GM04504 (cell line): ENCODE data around the gene HES4.
A peak's percentile ranks its signal among the peaks of the same experiment; 100 is the strongest.
"Not testable (repeated sequence)": the region's sequence is repeated elsewhere in the genome, so short reads cannot be mapped to it uniquely, and the experiment has no call there.

Source experiments
- DNase-seq: peaks from one replicate; pipeline ENCODE4 v3.0.0-alpha.2; 2012; ENCODE audit warnings: low read depth

Gene HES4

DNA sequence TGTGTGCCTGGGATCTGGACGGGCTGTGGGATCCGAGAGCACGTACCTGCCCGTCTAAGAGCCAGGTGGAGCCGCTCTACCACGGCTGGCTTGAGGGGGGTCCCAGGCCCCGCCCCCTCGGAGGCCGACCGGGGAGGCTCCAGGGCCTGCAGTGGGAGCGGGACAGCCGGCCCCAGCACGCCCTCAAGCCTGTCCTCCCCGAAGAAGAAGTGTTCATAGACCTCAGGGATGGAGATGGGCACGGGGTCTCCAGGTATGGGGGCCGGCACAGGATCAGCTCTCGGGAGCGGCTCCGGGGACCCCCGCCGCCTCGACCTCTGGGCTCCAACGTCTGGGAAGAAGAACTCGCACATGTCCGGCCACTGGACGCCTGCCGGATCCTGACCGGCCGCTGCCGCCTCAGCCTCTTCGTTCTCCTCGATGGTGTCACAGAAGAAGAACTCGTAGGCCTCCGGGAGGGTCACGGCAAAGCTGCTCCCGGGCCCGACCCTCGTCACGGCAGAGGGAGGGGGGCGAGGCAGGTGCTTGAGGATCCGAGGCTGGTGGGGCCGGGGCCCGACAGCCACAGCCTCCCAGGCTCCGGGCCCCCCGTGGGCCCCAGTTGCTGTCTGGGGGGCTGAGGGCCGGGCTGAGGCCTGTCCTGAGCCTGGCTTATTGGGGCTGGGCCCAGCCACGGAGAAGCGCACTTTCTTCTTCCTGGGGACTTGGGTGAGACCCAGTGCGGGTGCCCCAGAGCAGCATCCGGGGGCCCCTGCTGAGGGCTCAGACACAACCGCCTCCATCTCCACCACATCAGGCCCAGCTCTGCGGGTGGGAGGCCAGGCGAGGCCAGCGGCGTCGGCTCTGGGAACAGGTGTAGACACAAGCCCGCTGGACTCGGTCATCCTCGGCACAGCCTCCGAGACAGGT lies 20.8 kb downstream of the HES4 start:
- DNase-seq: no peak

DNA sequence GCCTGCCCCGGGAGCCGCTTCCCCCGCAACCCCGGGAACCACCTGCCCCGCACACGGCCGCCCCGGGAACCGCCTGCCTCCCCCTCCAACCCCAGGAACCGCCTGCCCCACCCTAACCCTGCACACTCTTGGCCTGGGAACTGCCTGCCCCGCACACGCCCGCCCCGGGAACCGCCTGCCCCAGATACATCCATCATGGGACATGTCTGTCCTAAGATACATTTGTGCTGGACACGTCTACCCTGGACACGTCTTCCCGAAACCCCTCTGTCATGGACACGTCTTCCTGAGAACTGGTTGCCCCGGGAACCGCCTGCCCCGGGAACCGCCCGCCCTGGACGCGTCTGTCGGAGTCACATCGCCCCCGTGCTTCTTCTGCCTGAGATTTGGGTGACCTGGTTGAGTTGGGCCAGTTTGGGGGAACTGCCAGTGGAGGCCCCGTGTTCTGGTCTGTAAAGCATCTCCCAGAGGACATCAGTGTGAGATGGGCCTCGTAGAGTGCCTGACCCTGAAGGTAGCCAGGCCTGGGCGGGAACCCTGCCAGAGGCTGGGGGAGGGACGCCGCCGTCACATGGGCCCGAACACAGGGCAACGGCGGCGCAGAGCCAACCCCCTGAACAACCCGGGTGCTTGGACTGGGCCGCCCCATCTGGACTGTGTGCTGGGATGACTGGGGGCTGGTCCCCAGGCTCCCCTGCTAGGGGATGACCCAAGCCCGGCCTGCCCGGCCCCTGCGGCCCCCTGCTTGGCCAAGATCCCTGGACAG lies 21.6 kb downstream of the HES4 start:
- no peak for DNase-seq

DNA sequence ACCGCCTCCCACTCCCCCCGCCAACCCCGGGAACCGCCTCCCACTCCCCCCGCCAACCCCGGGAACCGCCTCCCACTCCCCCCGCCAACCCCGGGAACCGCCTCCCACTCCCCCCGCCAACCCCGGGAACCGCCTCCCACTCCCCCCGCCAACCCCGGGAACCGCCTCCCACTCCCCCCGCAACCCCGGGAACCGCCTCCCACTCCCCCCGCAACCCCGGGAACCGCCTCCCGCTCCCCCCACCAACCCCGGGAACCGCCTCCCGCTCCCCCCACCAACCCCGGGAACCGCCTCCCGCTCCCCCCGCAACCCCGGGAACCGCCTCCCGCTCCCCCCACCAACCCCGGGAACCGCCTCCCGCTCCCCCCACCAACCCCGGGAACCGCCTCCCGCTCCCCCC lies 23.1 kb downstream of the HES4 start:
- not testable (repeated sequence) for DNase-seq

DNA sequence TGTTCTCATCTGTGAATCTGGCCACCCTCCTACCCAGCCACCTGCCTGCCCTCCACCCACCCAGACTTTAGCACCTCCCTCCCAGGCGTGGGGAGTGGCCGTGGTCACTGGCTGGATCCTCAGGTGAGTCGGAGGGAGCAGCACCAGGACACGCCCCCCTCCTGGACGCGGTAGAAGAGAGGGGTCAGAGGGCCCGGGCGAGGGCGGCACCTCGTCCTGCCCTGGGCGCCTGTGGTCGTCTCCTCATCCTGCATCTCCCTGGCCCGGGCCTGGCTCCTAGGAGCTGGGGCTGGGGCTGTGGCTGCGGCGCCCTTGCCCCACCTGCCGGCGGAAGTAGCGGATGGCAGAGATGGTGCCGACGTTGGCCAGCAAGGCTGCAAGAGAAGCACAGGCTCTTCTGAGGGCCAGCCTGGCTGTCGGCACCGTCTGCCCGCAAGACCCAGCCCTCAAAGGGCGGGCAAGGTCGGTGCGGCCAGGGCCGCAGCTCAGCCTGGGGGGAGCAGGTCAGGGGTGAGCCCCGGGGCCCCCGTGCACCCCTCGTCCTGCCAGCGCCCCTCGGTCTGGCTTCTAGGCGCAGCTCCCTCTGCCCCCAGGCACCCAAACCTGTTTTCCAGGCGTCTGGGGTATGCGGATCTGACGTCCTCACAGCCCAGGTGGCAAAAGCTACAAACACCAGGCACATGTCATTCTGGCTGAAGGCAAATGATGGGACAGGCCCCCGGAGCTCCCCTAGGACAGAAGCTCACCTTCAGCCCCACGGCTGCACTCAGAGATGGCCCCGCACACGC lies 23.8 kb downstream of the HES4 start:
- DNase-seq: no peak

DNA sequence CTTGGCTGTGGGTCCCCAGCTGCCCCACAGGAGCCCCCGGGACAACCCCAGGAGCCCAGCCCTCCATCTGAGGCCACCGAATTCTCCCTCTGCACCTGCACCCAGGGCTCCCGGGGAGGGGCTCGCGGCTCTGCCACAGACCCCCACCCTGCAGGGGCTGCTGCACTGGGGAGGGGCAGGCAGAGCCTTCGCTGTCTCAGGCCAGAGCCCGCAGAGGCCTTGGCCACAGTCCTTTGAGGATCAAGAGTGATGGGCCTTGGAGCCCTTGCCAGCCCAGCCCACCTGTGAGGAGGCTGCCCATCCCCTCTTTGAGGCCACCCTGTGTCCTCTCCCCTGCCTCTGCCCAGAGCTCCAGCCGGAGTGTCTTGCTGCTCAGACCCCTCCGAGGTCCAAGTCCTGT lies 24.5 kb downstream of the HES4 start:
- no peak for DNase-seq

DNA sequence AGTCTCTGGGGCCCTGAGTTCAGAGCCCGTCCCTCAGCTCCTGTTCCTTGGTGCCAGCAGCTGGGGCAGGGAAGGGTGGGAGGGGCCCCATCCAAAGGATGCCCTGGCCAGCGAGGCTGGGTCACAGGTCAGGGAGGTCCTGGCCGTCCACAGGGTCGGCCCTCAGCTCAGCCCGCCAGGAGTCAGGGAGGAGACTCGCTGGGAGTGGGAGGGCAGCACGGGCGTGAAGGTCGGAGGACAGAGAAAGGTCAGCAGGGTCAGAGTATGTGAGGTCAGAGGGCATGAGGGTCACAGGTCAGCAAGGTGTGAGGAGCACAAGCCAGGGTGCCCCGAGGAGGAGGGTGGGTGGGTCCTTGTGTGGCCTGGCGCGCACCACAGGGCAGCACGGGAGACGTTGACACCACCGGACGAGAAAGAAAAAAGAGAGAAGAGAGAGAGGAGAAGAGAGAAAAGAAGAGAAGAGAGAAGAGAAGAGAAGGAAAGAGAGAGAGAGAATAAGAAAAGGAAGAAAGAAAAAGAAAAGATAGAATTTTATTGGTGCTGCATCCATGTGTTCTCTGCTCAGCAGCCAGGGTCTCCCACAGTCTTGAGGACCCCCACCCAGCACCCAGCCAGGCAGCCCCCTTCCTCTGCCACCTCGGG lies 25.1 kb downstream of the HES4 start:
- no peak for DNase-seq

GRCh38 chr1:974293-974640 lies 25.6 kb downstream of the HES4 start:
- no peak for DNase-seq

GRCh38 chr1:973459-974292 lies 26.2 kb downstream of the HES4 start:
- no peak for DNase-seq

DNA sequence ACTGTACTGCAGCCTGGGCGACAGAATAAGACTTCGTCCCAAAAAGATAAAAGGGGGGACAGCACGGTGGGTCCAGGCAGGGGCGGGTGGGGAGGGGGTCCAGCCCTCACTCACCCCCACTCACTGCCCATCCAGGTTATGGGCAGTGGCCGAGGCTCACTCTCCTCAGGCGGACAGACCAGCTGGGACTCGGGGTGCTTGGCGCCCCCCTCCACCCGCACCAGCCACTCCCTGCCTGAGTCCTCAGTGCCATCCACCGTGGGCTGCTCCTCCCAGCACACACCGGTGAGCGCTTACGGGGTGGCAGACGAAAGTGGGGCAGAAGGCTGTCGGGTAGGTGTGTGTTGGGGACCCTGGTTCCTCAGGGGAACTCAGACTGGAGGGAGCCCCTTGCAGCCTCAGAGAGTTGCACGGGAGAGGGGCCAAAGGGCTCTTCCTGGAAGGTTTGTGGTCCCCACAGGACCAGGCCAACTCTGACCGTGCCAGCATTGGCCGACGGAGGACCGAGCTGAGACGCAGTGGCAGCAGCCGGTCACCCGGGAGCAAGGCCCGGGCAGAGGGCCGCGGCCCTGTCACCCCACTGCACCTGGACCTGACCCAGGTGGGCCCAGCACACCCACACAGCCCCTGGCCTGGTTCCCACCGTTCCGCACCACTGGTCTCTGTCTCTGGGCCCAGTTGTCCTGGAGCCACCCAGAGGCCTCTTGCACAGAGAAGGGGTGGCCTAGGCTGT lies 27.0 kb downstream of the HES4 start:
- DNase-seq: no peak

DNA sequence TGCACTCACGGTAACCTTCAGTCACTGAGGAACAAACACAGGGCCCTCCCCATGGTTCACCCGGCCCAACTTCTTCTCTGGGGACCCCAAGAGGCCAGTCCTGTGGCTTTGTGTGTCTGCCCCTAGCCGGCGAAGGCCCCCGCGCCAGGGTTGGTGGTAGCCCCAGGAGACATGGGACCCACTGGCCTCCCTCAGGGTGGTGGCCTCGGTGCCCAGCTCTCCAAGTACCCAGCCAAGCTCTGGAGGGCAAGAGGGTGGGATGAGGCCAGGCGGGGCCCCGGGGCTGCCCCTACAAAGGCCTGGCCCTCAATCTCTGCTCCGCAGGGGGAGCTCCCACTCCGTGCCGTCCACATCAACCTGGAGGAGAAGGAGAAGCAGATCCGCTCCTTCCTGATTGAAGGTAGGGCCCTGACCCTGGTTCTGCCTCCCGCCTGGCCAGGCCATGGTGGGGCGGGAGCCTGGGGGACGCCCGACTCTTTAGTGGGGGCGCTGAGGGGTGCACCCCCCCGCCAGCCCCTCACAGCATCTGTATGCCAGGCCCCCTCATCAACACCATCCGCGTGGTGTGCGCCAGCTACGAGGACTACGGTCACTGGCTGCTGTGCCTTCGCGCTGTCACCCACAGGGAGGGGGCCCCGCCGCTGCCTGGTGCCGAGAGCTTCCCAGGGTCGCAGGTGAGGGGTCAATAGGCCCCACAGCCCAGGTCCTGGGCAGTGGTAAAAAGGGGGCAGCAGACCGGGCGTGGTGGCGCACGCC lies 28.0 kb downstream of the HES4 start:
- no peak for DNase-seq

DNA sequence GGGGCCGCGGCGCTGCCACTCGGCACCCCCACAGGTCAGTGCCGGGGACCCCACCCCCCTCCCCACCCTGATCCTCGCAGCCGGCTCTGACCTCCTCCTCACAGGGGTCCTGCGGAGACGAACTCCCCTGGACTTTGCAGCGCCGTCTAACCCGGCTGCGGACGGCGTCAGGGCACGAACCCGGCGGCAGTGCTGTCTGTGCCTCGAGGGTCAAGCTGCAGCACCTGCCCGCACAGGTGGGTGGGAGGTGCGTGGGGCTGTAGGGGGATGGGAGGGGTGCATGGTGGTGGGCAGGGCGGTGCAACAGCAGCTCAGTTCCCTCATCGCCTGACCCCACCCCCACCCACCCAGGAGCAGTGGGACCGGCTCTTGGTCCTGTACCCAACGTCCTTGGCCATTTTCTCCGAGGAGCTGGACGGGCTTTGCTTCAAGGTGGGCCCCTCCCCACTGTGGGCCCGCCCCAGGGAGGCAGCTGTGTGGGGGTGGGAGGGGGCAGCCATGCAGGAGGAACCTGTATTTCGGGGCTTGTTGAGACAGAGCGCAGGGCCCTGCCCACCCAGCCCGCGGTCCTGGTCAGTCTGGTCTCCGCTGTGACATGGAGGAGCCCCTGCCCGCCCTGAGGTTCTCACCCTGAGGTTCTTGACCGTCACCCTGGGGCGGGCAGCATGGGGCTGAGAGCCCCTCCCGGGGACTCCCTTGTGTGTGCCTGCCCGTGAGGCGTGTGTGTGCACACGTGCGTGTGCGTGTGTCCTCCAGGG lies 28.7 kb downstream of the HES4 start:
- no peak for DNase-seq

DNA sequence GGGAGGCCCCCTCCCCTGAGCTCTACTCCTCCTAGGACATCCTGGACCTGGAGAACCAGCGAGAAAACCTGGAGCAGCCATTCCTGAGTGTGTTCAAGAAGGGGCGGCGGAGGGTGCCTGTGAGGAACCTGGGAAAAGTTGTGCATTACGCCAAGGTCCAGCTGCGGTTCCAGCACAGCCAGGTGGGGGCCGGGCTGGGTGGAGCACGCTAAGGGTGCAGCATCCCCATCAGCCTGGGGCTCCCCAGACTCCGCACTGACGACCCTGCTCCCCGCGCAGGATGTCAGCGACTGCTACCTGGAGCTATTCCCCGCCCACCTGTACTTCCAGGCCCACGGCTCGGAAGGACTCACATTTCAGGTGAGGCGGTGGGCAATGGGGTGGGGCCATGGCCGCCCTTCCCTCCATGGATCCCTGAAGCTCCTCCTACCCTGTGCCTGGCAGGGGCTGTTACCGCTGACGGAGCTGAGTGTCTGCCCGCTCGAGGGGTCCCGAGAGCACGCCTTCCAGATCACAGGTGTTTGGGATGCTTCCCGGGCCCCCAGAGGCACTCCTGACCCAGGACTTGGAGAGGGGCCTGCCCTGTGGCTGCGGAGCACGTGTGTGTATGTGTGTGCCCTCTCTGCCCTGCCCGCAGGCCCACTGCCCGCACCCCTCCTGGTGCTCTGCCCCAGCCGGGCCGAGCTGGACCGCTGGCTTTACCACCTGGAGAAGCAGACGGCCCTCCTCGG lies 29.5 kb downstream of the HES4 start:
- no peak for DNase-seq

DNA sequence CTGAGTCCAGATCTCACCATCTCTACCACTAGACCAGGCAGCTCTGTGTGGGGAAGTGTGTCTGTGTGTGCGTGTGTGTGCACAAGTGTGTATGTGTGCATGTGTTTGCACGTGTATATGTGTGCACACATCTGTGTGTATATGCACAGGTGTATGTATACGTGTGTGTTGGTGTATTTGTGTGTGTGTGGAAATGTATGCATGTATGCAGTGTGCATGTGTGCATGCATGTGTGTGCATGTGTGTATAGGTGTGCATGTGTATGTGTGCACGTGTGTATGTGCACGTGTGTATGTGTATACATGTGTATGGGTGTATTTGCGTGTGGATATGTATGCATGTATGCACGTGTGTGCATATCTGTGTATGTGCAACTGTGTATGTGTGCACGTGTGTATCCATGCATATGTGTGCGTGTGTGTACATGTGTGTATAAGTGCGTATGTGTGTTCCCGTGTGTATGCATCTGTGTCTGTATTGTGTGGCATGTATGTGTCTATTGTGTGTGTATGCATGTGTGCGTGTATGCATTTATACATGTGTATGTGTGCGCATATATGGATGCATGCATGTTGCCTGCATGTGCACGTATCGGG lies 30.5 kb downstream of the HES4 start:
- DNase-seq: no peak

DNA sequence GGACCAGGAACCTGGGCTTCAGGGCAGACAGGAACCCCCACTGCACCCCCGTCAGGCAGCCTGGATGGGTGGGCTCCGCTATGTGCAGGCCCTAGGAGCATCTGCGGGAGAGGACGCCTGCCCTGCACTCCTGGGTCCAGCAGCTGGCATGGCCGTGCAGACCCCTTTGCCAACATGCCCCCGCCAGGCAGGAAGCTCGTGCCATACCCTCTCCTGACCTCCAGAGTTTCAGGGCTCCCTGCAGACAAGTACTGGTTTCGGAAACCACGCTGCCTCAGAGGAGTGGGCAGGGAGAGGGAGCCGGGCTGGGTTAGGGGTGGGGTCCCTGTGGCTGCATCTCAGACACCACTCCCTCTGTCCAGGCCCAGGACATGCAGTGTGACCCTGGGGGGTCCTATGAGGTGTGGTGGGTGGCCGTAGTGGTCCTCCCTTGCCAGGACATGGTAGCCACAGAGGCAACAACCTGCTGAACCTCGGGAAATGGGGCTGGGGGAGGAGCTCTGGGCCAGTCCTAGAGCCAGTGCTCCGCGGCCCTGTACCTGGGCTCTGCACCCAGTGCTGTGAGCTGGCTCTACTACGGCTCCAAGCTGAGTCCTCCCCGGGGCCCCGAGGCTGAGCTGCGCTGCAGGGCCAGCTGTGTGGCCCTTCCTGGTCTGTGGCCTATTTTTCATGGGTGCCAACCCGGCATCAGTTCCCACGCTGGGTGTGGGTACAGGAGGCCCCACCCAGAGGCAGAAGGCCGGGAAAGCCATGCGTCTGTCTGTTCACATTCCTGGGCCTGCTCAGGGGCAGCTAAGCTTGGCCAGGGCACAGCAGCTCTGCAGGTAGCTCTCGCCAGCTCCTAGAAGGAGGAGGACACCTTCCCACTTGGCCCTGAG lies 32.2 kb downstream of the HES4 start:
- DNase-seq: no peak

DNA sequence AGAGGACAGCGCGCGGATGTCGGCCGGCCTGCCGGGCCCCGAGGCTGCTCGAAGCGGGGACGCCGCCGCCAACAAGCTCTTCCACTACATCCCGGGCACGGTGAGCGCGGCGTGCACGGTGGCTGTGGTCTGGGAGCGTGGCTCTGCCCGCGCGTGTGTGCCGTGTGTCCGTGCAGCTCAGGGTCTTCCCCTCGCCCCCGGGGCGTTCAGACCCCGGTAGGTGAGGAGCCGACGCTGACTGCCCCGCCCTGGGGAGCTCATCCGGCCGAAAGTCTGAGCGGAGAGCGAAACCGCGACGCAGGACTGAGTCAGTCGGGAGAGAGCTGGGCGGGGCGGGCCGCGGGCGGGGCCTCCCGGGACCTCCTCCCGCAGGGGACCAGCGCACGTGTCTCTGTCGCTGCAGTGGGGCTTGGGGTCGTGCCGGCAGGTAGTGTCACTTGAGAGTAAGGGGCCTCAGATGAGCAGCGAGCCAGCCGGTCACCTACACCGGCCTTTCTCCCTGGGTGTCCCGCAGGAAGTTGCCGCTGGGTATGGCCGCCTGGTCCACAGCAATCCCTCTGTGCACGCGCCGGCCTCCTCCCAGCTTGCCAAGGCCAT lies 33.1 kb downstream of the HES4 start:
- peak; percentile 44 for DNase-seq

DNA sequence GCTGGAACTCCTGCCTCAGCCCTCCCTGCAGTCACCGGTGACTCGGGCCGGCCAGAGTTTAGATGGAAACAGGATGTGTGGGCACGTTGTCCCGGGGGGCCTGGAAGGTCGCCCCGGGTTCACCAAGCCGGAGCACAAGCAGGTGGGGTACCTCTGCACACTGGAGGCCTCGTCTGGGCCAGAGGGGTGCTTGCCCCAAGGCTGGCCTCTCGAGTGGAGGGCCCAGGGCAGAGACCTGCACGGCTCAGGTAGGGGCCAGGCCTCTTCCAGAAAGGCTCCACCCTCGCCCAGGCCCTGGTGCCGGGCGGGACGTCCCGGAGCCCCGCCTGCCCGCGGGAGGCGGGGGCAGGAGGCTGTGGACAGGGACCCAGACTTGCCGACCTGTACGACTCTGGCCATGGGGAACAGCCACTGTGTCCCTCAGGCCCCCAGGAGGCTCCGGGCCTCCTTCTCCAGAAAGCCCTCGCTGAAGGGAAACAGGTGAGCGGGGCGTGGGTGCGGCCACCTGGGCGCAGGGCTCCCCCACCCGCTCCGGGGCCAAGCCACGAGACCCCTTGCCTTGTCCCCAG lies 33.7 kb downstream of the HES4 start, which contains the start of gene PLEKHN1:
Gene PLEKHN1 (plus strand): TSS at position 348 of the 569 bp plus-strand sequence. CDS start 50 bp downstream, at position 398.
- DNase-seq: no peak
